ENCODE measurements around the gene GP2.

DNA sequence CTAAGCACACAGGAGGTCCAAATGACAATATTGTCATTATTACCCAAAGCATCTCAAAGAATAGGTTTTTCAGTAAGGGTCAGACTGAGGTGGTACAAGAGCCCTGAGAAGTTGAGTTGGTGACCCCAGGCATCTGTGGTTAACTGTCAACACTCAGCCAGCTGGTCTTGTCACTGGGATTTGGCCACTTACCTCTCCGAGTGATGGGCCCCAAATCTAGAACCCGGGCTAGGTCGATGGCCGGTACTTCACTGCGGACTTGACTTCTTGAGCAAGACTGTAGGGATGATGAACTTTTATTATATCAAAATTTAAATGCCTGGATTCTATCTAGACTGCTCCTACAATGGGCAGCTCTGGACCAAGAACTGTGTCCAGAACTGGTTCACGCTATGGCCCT, 11.5 kb downstream of the GP2 start:
- TF ChIP-seq, protein P1, sequence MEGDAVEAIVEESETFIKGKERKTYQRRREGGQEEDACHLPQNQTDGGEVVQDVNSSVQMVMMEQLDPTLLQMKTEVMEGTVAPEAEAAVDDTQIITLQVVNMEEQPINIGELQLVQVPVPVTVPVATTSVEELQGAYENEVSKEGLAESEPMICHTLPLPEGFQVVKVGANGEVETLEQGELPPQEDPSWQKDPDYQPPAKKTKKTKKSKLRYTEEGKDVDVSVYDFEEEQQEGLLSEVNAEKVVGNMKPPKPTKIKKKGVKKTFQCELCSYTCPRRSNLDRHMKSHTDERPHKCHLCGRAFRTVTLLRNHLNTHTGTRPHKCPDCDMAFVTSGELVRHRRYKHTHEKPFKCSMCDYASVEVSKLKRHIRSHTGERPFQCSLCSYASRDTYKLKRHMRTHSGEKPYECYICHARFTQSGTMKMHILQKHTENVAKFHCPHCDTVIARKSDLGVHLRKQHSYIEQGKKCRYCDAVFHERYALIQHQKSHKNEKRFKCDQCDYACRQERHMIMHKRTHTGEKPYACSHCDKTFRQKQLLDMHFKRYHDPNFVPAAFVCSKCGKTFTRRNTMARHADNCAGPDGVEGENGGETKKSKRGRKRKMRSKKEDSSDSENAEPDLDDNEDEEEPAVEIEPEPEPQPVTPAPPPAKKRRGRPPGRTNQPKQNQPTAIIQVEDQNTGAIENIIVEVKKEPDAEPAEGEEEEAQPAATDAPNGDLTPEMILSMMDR (IDR thresholded peaks at IDR 0.05), result no peak
- TF ChIP-seq POLR2A (IDR thresholded peaks at IDR 0.05), result no peak

Measured in lower leg skin (tissue), 3 donors.